CMK (cell line): ENCODE results near the gene CADPS2.

ENCODE experiments used
- DNase-seq: peaks from one replicate; pipeline ENCODE4 v3.0.0-alpha.2; 2010; ENCODE audit warnings: low read depth

CADPS2 gene

DNA sequence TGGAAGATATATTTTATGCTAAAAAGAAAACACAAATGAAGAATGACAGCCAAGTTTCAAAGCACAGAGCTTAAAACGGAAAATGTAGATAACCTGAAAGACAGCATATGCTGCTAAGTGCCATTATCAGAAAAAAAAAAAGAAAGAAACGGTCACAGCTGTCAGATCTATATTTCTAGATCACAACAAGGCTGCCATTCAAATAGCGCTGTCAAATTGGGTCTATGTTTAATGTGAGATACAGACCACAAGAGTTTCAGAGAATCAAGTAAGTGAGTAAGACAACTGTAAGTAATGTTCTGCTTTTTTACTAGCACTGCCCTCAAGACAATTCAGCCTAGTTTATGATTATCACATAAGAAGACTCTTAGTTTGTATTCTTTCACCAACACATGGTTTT is 117.4 kb downstream of the CADPS2 start:
- DNase-seq: no peak

DNA sequence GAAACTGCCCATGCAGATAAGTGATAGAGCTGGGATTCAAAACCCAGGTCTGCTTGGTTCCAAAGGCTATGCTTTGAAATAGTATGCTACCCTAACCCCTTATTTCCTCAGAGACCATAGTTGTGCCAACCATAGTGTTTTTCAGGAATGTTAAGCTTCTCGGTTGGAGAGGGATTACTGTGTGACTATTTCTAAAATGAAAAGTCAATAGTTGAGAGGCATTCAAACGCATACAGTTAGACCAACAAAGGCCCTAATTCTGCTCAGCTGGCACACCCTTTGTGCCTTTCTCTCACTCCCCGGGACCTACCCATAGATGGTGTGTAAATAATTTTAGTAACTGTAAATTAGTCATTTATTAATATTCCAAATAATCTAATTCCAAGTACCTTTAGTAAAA is 118.9 kb downstream of the CADPS2 start:
- DNase-seq: no peak

DNA sequence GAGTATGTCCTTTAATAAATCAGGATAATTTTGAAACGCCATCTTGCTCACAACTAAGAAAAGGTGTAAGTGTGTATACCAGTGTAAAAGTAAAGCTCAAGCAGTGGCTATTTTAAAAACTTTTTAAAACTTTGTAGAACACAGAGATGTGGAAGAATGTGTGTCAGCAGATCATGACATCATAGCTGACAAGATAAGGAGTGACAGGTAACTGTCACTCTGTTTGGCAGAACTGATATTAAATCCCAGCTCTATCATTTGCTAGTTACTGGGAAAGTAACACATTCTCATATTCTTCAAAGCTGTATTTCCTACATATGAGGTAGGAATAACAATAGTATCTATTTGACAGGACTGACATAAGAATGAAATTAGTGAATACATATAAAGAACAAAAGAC is 119.7 kb downstream of the CADPS2 start:
- no peak for DNase-seq

GRCh38 chr7:122764902-122765301 is 121.4 kb downstream of the CADPS2 start:
- DNase-seq: no peak

- DNase-seq: no peak
Observed at GRCh38 chr7:122764020-122764419, 122.2 kb downstream of the CADPS2 start.

GRCh38 chr7:122762071-122762470 is 124.2 kb downstream of the CADPS2 start:
- no peak for DNase-seq

DNA sequence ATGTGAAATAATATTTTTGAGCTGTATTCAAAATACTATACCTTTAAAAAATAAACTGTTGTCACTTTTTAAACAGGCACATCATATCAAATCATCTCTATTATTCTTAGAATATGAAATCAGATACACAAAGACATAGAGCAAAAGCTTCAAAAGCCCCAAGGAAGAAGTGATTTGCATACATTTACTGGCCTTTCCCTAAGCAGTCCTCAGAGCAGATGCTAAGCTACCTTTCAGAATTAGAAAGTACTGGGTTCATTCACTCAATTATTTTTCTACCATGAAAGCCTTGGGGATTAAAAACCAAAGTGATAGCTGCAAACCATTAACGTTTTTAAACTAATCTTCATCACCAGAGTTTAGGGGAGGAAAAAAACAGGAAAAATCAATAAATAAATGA is 127.8 kb downstream of the CADPS2 start:
- DNase-seq: no peak

DNA sequence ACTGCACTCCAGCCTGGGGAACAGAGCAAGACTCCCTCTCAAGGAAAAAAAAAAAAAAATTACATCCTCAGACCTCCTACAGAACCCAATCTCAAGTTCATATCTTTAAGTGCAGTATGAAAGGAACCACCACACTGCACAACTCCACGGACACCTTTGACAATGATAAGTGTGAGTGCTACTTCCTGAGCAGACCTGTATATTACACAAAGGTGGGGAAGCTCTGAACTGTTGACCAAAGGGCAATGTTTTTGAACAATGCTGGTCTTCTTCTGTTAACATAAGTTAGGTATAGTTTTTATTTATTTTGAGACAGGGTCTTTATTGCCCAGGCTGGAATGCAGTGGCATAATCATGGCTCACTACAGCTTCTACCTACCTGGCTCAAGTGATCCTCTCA is 129.4 kb downstream of the CADPS2 start:
- DNase-seq: no peak

GRCh38 chr7:122755696-122756095 is 130.6 kb downstream of the CADPS2 start:
- DNase-seq: no peak

DNA sequence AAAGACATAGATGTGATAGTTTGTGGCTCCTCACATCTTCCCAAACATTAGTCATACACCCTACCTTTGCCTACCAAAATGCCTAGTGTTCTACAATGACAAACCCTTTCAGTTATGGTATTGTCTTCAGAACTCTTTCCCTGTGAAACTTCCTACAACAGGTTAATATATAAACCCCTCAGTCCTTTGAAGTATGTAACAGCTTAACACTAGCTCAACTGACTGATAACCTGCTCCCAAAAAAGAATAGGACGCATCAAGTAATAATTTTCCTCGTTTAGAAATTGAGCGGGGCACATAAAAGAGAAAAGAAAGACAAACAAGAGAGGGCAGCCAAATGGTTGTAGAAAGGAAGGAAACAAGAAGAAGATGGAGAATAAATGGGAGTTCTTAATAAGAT is 133.7 kb downstream of the CADPS2 start:
- no peak for DNase-seq

- DNase-seq: no peak
Observed at GRCh38 chr7:122750389-122750788, 135.9 kb downstream of the CADPS2 start.

DNA sequence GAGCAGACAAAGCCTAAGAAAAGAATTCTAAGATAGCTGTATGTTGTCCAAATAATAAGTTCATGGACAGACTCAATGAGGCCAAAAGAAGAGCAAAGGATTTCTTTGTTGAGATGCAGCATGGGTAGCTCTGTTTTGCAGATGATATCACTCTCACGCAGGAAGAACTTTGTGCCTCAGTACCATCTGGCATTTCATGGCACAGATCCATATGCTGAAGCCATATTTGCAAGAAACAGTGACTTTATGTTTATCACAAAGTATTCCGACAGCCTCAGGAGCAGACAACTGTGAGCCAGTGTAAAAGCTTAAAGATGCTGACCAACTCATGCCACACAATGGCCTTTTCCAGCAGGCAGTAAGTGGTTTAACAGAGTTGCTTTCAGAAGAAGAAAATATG is 138.1 kb downstream of the CADPS2 start:
- DNase-seq: no peak

DNA sequence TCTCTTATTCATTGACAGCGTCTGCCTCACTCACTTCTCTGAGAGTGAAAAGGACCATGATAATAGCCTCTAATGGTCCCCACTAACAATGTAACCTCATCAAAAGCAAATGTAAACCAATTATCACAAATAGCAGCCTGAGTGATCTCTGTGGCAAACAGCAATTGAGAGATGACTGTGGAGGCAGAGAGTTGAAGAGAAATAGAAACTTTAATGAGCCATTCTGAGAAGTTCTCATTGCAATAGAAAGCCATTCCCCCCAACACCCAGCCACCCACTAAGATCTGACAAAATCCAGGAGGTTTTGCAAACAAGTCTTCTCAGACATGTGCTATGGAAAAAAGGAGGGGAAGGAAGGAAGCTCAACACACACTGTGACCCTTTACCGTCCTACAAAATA is 139.3 kb downstream of the CADPS2 start:
- DNase-seq: no peak

DNA sequence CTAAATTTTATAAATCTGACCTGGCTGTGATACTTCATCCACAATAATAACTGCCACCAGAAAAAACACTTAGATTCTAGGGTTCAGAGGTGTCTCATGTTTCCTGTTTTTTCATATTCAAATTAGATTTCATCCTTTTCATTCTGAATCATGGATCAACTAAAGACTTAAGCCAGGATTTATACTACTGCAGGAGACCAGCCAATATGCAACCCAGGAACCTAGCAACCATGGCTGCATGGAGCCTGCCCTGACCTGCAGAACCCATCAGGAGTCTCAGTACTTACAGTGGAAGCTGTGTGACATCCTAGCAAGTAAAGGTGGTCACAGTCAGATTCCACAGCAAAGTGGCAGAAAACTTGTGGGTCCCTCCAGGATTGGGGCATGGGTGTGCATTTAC is 143.0 kb downstream of the CADPS2 start:
- DNase-seq: no peak

- DNase-seq: no peak
Observed at GRCh38 chr7:122738947-122739346, 147.3 kb downstream of the CADPS2 start.

DNA sequence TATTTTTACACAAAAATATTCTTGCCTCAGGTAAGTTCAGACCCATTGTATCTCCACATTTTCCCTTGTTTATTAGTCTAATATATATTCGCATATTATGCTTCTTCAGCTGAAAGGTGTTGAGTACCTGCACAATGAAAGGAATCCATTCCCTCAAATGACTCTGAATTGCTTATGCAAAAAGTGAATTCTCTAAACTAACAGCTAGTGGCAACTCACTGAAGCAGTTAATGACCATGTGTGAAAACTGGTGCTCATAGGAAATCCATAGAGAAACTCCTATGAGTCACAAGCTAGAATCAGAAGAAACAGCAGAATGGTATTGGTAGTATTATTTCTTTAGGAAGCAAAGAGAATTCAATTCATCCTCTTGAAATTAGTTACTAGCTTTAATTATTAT is 150.1 kb downstream of the CADPS2 start:
- DNase-seq: no peak

GRCh38 chr7:122727759-122728158 is 158.5 kb downstream of the CADPS2 start:
- DNase-seq: no peak

- DNase-seq: no peak
Observed at GRCh38 chr7:122727354-122727753, 158.9 kb downstream of the CADPS2 start.

GRCh38 chr7:122726881-122727280 is 159.4 kb downstream of the CADPS2 start:
- DNase-seq: no peak

GRCh38 chr7:122724366-122724765 is 161.9 kb downstream of the CADPS2 start:
- DNase-seq: no peak

DNA sequence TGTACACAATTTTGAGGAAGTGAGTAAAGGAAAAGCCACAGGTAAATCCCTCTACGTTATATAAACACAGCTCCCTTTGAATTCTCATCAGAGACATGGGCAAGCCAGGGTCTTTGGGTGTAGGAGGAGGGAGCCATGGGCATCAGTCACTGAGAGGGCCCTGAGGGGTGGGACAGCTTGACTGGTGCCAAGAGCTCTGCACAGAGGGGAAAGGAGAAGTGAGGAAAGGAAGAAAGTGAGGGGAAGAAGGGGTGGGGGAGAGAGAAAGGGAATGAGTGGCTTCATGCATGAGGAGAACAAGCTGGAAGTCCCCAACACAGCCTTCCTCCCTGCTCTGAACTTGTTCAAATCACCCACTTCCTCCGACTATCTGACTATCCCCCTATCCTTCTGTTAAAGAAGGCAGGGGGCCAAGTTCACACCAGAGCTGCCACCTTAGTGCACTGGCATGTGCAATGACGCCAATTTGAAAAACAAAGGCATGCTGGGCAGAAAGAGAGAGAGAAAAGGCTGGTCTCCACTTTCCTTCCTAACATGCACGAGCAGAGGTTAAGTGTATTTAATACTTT is 167.2 kb downstream of the CADPS2 start:
- no peak for DNase-seq

GRCh38 chr7:122717356-122718089 is 168.7 kb downstream of the CADPS2 start:
- no peak for DNase-seq

DNA sequence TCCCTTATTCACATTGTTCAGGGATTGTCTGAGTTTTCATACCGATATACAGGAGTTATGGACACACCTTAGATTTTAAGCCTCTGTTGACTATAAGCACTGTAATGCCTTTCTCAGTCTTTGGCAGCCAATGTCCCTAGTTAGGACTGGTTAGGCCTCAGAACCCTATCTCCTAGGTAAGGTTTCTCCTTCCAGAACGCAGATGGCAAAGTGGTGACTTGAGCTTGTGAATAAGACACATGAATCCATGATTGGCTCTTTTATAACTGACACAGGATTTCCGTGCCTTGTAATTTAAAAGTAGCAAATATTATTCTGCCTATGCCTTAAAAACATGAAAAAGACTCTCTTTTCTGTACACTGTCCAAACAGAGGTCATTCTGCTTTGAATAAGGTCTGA is 171.1 kb downstream of the CADPS2 start:
- no peak for DNase-seq

- DNase-seq: no peak
Observed at GRCh38 chr7:122710916-122711315, 175.3 kb downstream of the CADPS2 start.
